Lower leg skin (tissue), 4 donors: ENCODE data around the gene FOXN1. TPM values are rescaled to one million over a fixed set of nuclear protein-coding genes. Genes with fewer than 3 reads are reported as not detected.

Experiments used
- DNase-seq, 2 donors: peaks; one replicate each; pipeline ENCODE4 v3.0.0-alpha.2; 2019; ENCODE audit warnings: low spot score in 2 of 2
- H3K4me3 ChIP-seq: fragments of 200-600 bp; sonication (generic); 2 replicates; pipeline ENCODE4 v1.5.1; 2017; ENCODE audit warnings: mild to moderate bottlenecking, low read depth; ENCODE audit not compliant: poor library complexity, severe bottlenecking
- CTCF ChIP-seq, 3 donors: fragments of 450-650 bp; IDR thresholded peaks; one replicate each; pipeline ENCODE4 v1.5.1; 2016; ENCODE audit warnings: antibody characterized with exemption in 3 of 3, mild to moderate bottlenecking in 3 of 3, moderate library complexity in 2 of 3
- POLR2A ChIP-seq, 2 donors: fragments of 450-650 bp; IDR thresholded peaks; one replicate each; pipeline ENCODE4 v1.6.1; 2016 to 2017; ENCODE audit warnings: antibody characterized with exemption in 2 of 2, mild to moderate bottlenecking in 1 of 2, moderate library complexity in 1 of 2
- WGBS, 2 donors: methylation state at CpG; one replicate each; pipeline ENCODE4 v1.1.5; 2018; 5-methylcytosine and 5-hydroxymethylcytosine counted together
- intact Hi-C: fragments of 100-400 bp; cut with DNase I; formaldehyde crosslinking; loops from one replicate; pipeline ENCODE4 v1.15.0; 2023; ENCODE audit warnings: low total_unique reads
- total RNA-seq, 4 donors: library from RNA; depleted of rRNA; stranded (reverse); fragments of >200 nt; gene quantifications; one replicate each; pipeline ENCODE4 v1.1.0, GENCODE V29; 2016

Gene FOXN1
- total RNA-seq, 4 donors from 2014 or later, result 28.9 to 65.0 (median 45.4) TPM

DNA sequence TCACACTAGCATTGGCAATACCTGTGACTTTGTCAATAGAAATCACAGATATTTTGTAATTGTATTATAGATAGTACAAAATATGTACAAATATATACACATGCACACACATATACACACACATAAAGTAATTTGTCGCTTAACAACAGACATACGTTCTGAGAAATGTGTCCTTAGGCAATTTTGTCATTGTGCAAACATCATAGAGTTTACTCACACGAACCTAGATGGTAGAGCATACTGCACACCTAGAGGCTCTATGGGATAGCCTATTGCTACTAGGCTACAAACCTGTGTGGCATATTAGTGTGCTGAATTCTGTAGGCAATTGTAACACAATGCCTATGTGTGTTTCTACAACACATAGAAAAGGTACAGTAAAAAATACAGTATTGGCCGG is 35.3 kb downstream of the FOXN1 start:
- intact Hi-C loops, result no loop called here
- no peak for DNase-seq
- TF ChIP-seq POLR2A (IDR thresholded peaks at IDR 0.05), result no peak
- TF ChIP-seq CTCF (IDR thresholded peaks at IDR 0.05), result no peak
- H3K4me3 ChIP-seq, result no peak overlapping the region
- 73 to 76% methylated on average over 4 of the region's 4 CpGs for WGBS, 2 donors

- TF ChIP-seq POLR2A (IDR thresholded peaks at IDR 0.05) (no peak), CTCF (IDR thresholded peaks at IDR 0.05) (no peak)
- H3K4me3 ChIP-seq, result no peak overlapping the region
- no peak for DNase-seq
- intact Hi-C loops, result no loop called here
- 72 to 75% methylated on average over 4 of the region's 4 CpGs for WGBS, 2 donors
Observed at GRCh38 chr17:28544402-28545140, 38.4 kb downstream of the FOXN1 start.

DNA sequence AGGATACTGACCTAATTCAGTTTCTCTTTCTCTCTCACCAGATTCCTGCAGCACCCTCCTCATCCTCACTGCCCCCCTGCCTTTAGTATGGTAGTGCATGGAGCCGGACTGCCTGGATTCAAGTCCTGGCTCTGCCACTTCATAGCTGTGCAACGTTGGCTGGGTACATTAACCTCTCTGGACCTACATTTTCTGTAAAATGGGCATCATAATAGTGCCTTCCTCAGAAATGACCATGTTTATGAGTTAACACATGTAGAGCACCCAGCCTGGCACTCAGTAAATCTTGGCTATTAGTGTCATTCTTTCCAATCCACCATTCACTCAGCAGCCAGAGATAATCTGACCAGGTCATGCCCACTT is 39.0 kb downstream of the FOXN1 start:
- no peak overlapping the region for H3K4me3 ChIP-seq
- intact Hi-C loops, result no loop called here
- no peak for TF ChIP-seq POLR2A (IDR thresholded peaks at IDR 0.05)
- no peak for TF ChIP-seq CTCF (IDR thresholded peaks at IDR 0.05)
- DNase-seq, result no peak
- WGBS, 2 donors, result 83 to 97% methylated on average over 2 of the region's 2 CpGs

DNA sequence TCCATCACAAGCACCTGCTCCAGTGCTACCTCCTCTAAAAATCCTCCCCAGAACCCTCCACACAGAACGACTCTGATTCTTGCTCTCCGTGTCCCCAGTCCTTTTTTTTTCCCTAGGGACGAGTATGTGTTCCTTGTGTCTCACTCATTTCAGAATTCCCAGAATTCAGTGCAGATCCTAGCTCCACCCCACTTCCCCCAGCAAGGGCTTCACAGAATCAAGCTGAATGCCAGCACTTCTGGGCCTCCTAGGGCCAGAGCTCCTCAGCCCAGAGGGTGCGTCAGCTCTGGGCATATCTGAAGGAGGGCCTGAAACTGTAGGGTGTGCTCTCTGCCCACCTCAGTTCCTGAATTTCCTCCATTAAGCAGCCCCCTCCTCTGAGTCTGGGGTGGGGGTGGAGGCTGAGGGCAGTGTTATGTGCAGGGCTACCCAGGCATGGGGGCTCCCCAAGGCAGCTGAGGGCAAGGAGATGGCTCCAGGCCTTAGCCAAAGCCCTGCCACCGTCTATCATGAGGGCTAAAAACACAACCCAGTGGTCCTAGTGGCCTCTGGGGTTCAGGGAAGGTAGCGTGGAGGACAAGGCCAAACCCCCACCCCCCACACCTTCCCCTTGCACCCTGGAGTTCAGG is 39.8 kb downstream of the FOXN1 start:
- DNase-seq, result no peak
- intact Hi-C loops, result no loop called here
- no peak for TF ChIP-seq CTCF (IDR thresholded peaks at IDR 0.05)
- TF ChIP-seq POLR2A (IDR thresholded peaks at IDR 0.05), result no peak
- H3K4me3 ChIP-seq, result no peak overlapping the region
- WGBS, 2 donors, result 70 to 72% methylated on average over 6 of the region's 6 CpGs

GRCh38 chr17:28547096-28547622 is 41.0 kb downstream of the FOXN1 start:
- intact Hi-C loops, result no loop called here
- 91 to 97% methylated on average over 13 to 14 of the region's 14 CpGs for WGBS, 2 donors
- no peak overlapping the region for H3K4me3 ChIP-seq
- TF ChIP-seq CTCF (IDR thresholded peaks at IDR 0.05) (no peak), POLR2A (IDR thresholded peaks at IDR 0.05) (no peak)
- DNase-seq, result no peak
